Prostate gland (tissue), 2 donors: ENCODE data around the gene WNT5A. TPM values are rescaled to one million over a fixed set of nuclear protein-coding genes. Genes with fewer than 3 reads are reported as not detected.
A peak's percentile ranks its signal among the peaks of the same experiment; 100 is the strongest.

Experiments
- DNase-seq: peaks from one replicate; pipeline ENCODE4 v3.0.0-alpha.2; 2019; ENCODE audit warnings: low spot score
- H3K27ac ChIP-seq, 2 donors: fragments of 200-600 bp; sonication (generic); 2 replicates each; pipeline ENCODE4 v1.5.1; 2017 to 2019
- H3K27me3 ChIP-seq: fragments of 200-600 bp; sonication (generic); replicated peaks from 2 replicates; pipeline ENCODE4 v1.5.1; 2019; ENCODE audit not compliant: insufficient read depth
- H3K36me3 ChIP-seq, 2 donors: fragments of 200-600 bp; sonication (generic); 1 replicate in 1 of 2; 2 replicates in 1 of 2; pipeline versions ENCODE4 v1.5.1 to v1.8.1; 2017 to 2019
- H3K4me1 ChIP-seq: fragments of 200-600 bp; sonication (generic); replicated peaks from 2 replicates; pipeline ENCODE4 v1.5.1; 2019
- H3K4me3 ChIP-seq, 2 donors: fragments of 200-600 bp; sonication (generic); 2 replicates each; pipeline ENCODE4 v1.5.1; 2017 to 2019
- H3K9me3 ChIP-seq: fragments of 200-600 bp; sonication (generic); 2 replicates; pipeline ENCODE4 v1.5.1; 2017
- CTCF ChIP-seq, 4 experiments: fragments of 200-600 bp in 2 of 4; fragments of 450-650 bp in 2 of 4; sonication (generic) in 2 of 4; IDR thresholded peaks; 1 replicate in 3 of 4; 2 replicates in 1 of 4; pipeline ENCODE4 v1.5.1; 2016 to 2019; ENCODE audit warnings: antibody characterized with exemption in 4 of 4, mild to moderate bottlenecking in 2 of 4, moderate library complexity in 2 of 4
- POLR2A ChIP-seq: fragments of 450-650 bp; IDR thresholded peaks from one replicate; pipeline ENCODE4 v1.6.1; 2016; ENCODE audit warnings: antibody characterized with exemption, mild to moderate bottlenecking
- POLR2AphosphoS5 ChIP-seq: sonication (generic); formaldehyde crosslinking; IDR thresholded peaks from one replicate; pipeline ENCODE4 v1.6.1; 2017; ENCODE audit warnings: antibody characterized with exemption
- WGBS: methylation state at CpG from one replicate; pipeline ENCODE4 v1.1.5; 2018; 5-methylcytosine and 5-hydroxymethylcytosine counted together
- intact Hi-C: fragments of 100-400 bp; cut with DNase I; formaldehyde crosslinking; loops from one replicate; pipeline ENCODE4 v1.14.2; 2022
- total RNA-seq, 2 donors: library from RNA; depleted of rRNA; stranded (reverse); fragments of >200 nt; gene quantifications; one replicate each; pipeline ENCODE4 v1.1.0, GENCODE V29; 2016

The WNT5A gene
- total RNA-seq, 2 donors from 2014 or later: 9.5 to 14.3 TPM

- intact Hi-C loops: loop anchor here (5.0 to 10.0 kb wide), 8 partner anchors 86 to 1361 kb away; partner anchors contain the start of gene CACNA2D3
- peak overlapping the region; percentile 62 to 64 for H3K27ac ChIP-seq
- no peak for DNase-seq
- WGBS: 4% methylated on average over 49 of the region's 49 CpGs
- TF ChIP-seq POLR2A: no peak
- no peaks in the 10 kb centered on the region for H3K4me1 ChIP-seq
- no peaks in the 10 kb centered on the region for H3K36me3 ChIP-seq
- peak overlapping the region; percentile 58 to 61 for H3K4me3 ChIP-seq
- H3K27me3 ChIP-seq: peaks cover 10% of the 10 kb centered on the region
- H3K9me3 ChIP-seq: no peaks in the 10 kb centered on the region
Observed at GRCh38 chr3:55486101-55486856, 827 bp downstream of the WNT5A start.

GRCh38 chr3:55484801-55485791, 2.0 kb downstream of the WNT5A start:
- Histone ChIP-seq H3K27me3 (peaks cover 10% of the 10 kb centered on the region), H3K4me3 (peak overlapping the region; percentile 58 to 61), H3K27ac (peak overlapping the region; percentile 62 to 64), H3K9me3 (no peaks in the 10 kb centered on the region), H3K36me3 (no peaks in the 10 kb centered on the region), H3K4me1 (no peaks in the 10 kb centered on the region)
- 13% methylated on average over 57 of the region's 57 CpGs for WGBS
- intact Hi-C loops: loop anchor here (2.0 to 10.0 kb wide), 10 partner anchors 87 to 1360 kb away; partner anchors contain the start of gene CACNA2D3
- no peak for TF ChIP-seq POLR2A
- TF ChIP-seq CTCF (IDR thresholded peaks at IDR 0.05): peak; percentile 57 to 80 (median 68)
- TF ChIP-seq POLR2AphosphoS5: no peak
- DNase-seq: peak; percentile 57

DNA sequence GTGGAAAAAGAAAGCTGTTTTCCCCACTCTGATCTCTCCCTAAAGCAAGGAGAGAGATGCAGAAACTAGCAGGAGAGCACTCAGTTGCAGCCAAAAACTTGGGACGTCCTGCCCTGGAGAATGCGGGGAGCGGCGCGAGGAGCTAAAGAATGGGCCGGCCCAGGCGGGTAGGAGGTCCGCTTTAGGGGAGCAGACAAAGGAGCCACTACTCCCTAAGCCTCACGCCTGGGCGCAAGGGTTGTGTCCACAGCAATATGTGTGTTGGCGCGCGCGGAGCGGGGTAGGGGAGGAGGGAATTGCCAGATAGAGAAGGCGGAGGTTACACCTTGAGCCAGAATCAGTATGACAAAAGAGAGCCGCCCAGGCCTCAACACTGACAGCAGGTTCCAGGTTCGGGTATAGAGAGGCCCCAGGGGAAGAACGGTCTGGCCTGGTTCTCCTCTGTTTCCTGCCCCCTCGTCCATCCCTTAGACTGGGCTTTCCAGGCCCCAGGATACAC, 2.9 kb downstream of the WNT5A start:
- intact Hi-C loops: loop anchor here (2.0 to 10.0 kb wide), 5 partner anchors 263 to 1359 kb away; partner anchors contain the start of gene CACNA2D3
- TF ChIP-seq POLR2A (no peak), CTCF (IDR thresholded peaks at IDR 0.05) (no peak), POLR2AphosphoS5 (no peak)
- H3K4me3 ChIP-seq: no peak overlapping the region
- no peak overlapping the region for H3K27ac ChIP-seq
- H3K36me3 ChIP-seq: no peaks in the 10 kb centered on the region
- peaks cover 11% of the 10 kb centered on the region for H3K27me3 ChIP-seq
- no peaks in the 10 kb centered on the region for H3K4me1 ChIP-seq
- WGBS: 80% methylated on average over 20 of the region's 20 CpGs
- H3K9me3 ChIP-seq: no peaks in the 10 kb centered on the region
- DNase-seq: no peak

GRCh38 chr3:55483196-55484095, 3.7 kb downstream of the WNT5A start:
- Histone ChIP-seq H3K4me3 (no peak overlapping the region), H3K27ac (no peak overlapping the region), H3K9me3 (no peaks in the 10 kb centered on the region), H3K4me1 (no peaks in the 10 kb centered on the region), H3K27me3 (peaks cover 11% of the 10 kb centered on the region), H3K36me3 (no peaks in the 10 kb centered on the region)
- 78% methylated on average over 40 of the region's 40 CpGs for WGBS
- DNase-seq: no peak
- TF ChIP-seq POLR2AphosphoS5: no peak
- TF ChIP-seq POLR2A: no peak
- TF ChIP-seq CTCF (IDR thresholded peaks at IDR 0.05): no peak
- intact Hi-C loops: loop anchor here (2.0 to 10.0 kb wide), 5 partner anchors 263 to 1359 kb away; partner anchors contain the start of gene CACNA2D3
